GM18505 (cell line): ENCODE results near the gene PSD2.

ENCODE experiments used
- ATAC-seq: cut with Tn5 transposase; IDR thresholded peaks from one replicate; pipeline ENCODE4 v1.9.1; 2021; ENCODE audit not compliant: unreplicated experiment
- POLR2A ChIP-seq: IDR thresholded peaks from 4 replicates; pipeline ENCODE4 v1.6.1; 2011; ENCODE audit warnings: borderline replicate concordance; ENCODE audit not compliant: insufficient read depth, insufficient read length; ENCODE audit errors: extremely low read depth

The PSD2 gene

DNA sequence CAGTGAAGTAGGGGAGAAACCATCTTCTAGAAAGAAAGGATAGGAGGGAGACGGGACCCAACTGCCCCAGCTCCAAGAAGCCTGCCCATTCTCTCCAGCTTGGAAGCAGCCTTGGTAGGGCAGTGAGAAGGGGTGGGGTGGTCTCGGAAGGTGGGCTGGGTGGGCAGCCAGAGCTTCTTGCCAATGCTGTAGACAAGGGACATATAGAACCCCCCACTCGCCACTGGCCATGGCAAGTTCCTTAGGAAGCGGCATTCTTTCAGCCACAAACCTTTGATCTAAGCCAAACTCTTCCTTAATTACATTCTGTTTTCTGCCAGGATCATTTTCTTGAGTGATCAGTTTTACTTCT, 90.2 kb downstream of the PSD2 start:
- ATAC-seq: no peak
- no peak for TF ChIP-seq POLR2A

GRCh38 chr5:139886213-139886612, 90.6 kb downstream of the PSD2 start:
- no peak for ATAC-seq
- no peak for TF ChIP-seq POLR2A

DNA sequence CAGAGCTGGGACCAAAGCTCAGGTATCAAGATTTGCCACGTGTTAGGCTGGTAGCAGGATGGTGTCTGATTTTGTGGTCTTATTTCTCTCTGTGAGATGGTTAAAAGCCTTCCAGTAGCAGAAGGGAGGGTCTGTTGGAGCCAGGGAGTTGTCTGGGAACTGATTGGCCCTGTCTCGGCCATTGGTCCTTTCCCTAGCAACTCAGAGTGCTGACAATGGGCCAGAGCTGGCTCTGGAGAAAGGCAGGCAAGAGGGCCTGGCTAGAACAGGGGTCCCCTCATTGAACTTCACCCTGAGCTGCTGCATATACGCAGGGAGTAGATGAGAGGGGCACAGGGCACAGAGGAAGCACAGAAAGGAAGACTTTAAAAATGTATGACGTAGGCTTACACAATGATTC, 92.8 kb downstream of the PSD2 start:
- TF ChIP-seq POLR2A: no peak
- no peak for ATAC-seq

DNA sequence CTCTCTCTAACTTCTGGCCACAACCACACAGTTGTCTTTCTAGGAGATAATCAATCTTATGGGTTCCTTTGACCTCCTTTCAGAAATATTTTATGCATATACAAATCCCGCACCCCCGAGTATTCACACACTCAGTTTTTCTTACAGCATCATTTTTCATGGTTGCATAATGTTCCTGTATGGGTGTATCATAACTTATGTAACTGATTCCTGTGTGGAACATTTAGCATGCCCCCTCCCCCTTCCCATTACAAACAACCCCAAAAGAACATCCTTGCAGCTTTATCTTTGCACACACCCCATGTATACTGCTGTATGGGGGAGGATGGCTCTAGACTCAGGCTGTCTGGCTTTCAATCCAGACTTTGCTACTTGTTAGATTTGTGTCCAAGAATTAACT, 93.8 kb downstream of the PSD2 start:
- no peak for ATAC-seq

DNA sequence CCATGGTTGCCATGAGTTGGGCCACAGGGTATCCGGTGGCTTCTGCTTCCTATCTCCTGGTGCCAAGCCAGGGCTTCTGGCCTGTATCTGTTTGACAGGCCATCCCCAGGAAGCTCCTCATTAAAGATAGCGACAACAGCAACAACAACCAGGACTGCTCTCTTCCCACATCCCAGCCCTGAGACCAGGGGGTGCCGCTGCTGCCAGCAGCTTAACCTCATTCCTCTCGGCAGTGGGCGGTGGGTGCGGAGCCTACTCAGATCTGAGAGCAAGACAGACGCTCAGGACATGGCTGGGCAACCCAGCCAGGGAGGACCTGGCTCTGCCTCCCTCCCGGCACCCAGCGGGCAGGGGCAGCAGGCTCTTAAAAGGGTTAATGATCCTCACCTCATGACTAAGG, 98.3 kb downstream of the PSD2 start:
- TF ChIP-seq POLR2A: no peak

More for the DNA sequence above, 93.8 kb downstream of the PSD2 start:
- TF ChIP-seq POLR2A: no peak

More for the DNA sequence above, 98.3 kb downstream of the PSD2 start:
- no peak for ATAC-seq
